ENCODE measurements around the gene TAF5L.

Gene TAF5L

GRCh38 chr1:229669333-229669732, 43.4 kb upstream of the TAF5L start:
- Mint-ChIP-seq H3K4me3 (no peak overlapping the region), H3K27ac (no peak overlapping the region), H3K36me3 (ENCODE audit: low read depth) (no peaks in the 10 kb centered on the region), H3K4me1 (no peaks in the 10 kb centered on the region), H3K9me3 (no peaks in the 10 kb centered on the region), H3K27me3 (ENCODE audit: low read depth, poor library complexity) (peaks cover 2% of the 10 kb centered on the region)
- no peak for TF ChIP-seq CTCF (IDR thresholded peaks at IDR 0.05)
- no peak for DNase-seq

GRCh38 chr1:229666585-229666984, 40.7 kb upstream of the TAF5L start:
- Mint-ChIP-seq H3K36me3 (ENCODE audit: low read depth) (peaks cover 2% of the 10 kb centered on the region), H3K4me1 (no peaks in the 10 kb centered on the region), H3K9me3 (no peaks in the 10 kb centered on the region), H3K4me3 (no peak overlapping the region), H3K27ac (no peak overlapping the region), H3K27me3 (ENCODE audit: low read depth, poor library complexity) (no peaks in the 10 kb centered on the region)
- no peak for TF ChIP-seq CTCF (IDR thresholded peaks at IDR 0.05)
- no peak for DNase-seq

GRCh38 chr1:229665912-229666558, 40.1 kb upstream of the TAF5L start:
- Mint-ChIP-seq H3K36me3 (ENCODE audit: low read depth) (peaks cover 7% of the 10 kb centered on the region), H3K9me3 (no peaks in the 10 kb centered on the region), H3K27me3 (ENCODE audit: low read depth, poor library complexity) (no peaks in the 10 kb centered on the region), H3K4me1 (peaks cover 5% of the 10 kb centered on the region), H3K27ac (no peak overlapping the region), H3K4me3 (no peak overlapping the region)
- DNase-seq, result no peak
- TF ChIP-seq CTCF (IDR thresholded peaks at IDR 0.05), result no peak

- peaks cover 18% of the 10 kb centered on the region for H3K36me3 Mint-ChIP-seq (ENCODE audit: low read depth)
- TF ChIP-seq CTCF (IDR thresholded peaks at IDR 0.05), result no peak
- no peaks in the 10 kb centered on the region for H3K27me3 Mint-ChIP-seq (ENCODE audit: low read depth, poor library complexity)
- no peaks in the 10 kb centered on the region for H3K9me3 Mint-ChIP-seq
- no peak overlapping the region for H3K27ac Mint-ChIP-seq
- DNase-seq, result no peak
- H3K4me3 Mint-ChIP-seq, result no peak overlapping the region
- H3K4me1 Mint-ChIP-seq, result peaks cover 8% of the 10 kb centered on the region
These were observed 38.3 kb upstream of the TAF5L start for GRCh38 chr1:229664133-229664689.

GRCh38 chr1:229661897-229662296, 36.0 kb upstream of the TAF5L start:
- Mint-ChIP-seq H3K4me3 (no peak overlapping the region), H3K36me3 (ENCODE audit: low read depth) (peaks cover 28% of the 10 kb centered on the region), H3K9me3 (no peaks in the 10 kb centered on the region), H3K27me3 (ENCODE audit: low read depth, poor library complexity) (no peaks in the 10 kb centered on the region), H3K27ac (no peak overlapping the region), H3K4me1 (peaks cover 8% of the 10 kb centered on the region)
- no peak for TF ChIP-seq CTCF (IDR thresholded peaks at IDR 0.05)
- no peak for DNase-seq
